GM19452 (cell line): ENCODE measurements around the gene PEX16.
A peak's percentile ranks its signal among the peaks of the same experiment; 100 is the strongest.

Experiments used
- ATAC-seq: cut with Tn5 transposase; IDR thresholded peaks from one replicate; pipeline ENCODE4 v1.9.1; 2021; ENCODE audit not compliant: unreplicated experiment

The PEX16 gene

GRCh38 chr11:45917623-45918330 lies at the start of gene PEX16:
TSS of gene PEX16 (minus strand) at chr11:45917877. CDS start at chr11:45917811, 66 bp downstream.
- peak; percentile 92 for ATAC-seq

GRCh38 chr11:45964911-45965389 lies 47.3 kb upstream of the PEX16 start:
- no peak for ATAC-seq

GRCh38 chr11:45961751-45962240 lies 44.1 kb upstream of the PEX16 start:
- no peak for ATAC-seq

- no peak for ATAC-seq
Measured at GRCh38 chr11:45960387-45961095, 42.9 kb upstream of the PEX16 start.

GRCh38 chr11:45959851-45960250 lies 42.2 kb upstream of the PEX16 start:
- ATAC-seq, result no peak

- ATAC-seq, result no peak
Measured at GRCh38 chr11:45949992-45950407, 32.3 kb upstream of the PEX16 start.

GRCh38 chr11:45948356-45948755 lies 30.7 kb upstream of the PEX16 start:
- ATAC-seq, result no peak

GRCh38 chr11:45947885-45948284 lies 30.2 kb upstream of the PEX16 start:
- ATAC-seq, result no peak

- ATAC-seq, result no peak
Measured at GRCh38 chr11:45945397-45945999, 27.8 kb upstream of the PEX16 start.

GRCh38 chr11:45942381-45942780 lies 24.7 kb upstream of the PEX16 start:
- ATAC-seq, result no peak

- ATAC-seq, result no peak
Measured at GRCh38 chr11:45941285-45941684, 23.6 kb upstream of the PEX16 start.

- ATAC-seq, result no peak
Measured at GRCh38 chr11:45939836-45940235, 22.2 kb upstream of the PEX16 start.

- no peak for ATAC-seq
Measured at GRCh38 chr11:45937916-45938315, 20.2 kb upstream of the PEX16 start.

GRCh38 chr11:45936511-45937054 lies 18.9 kb upstream of the PEX16 start:
- ATAC-seq, result no peak

- ATAC-seq, result no peak
Measured at GRCh38 chr11:45935349-45936064, 17.8 kb upstream of the PEX16 start.

- no peak for ATAC-seq
Measured at GRCh38 chr11:45934580-45935318, 17.1 kb upstream of the PEX16 start.

- ATAC-seq, result no peak
Measured at GRCh38 chr11:45933846-45934579, 16.3 kb upstream of the PEX16 start.

GRCh38 chr11:45933131-45933831 lies 15.6 kb upstream of the PEX16 start:
- no peak for ATAC-seq

GRCh38 chr11:45932217-45932616 lies 14.5 kb upstream of the PEX16 start:
- no peak for ATAC-seq
